Endothelial cell of umbilical vein (primary cell): ENCODE data around the gene CSNK1D. TPM values are rescaled to one million over a fixed set of nuclear protein-coding genes. Genes with fewer than 3 reads are reported as not detected.

ENCODE experiments used
- BruUV-seq: library from RNA; stranded (reverse); fragments of 400-500 nt; replicated peaks from 2 replicates; lab custom pipeline; 2021; lab: Mats Ljungman, UMichigan
- CTCF ChIA-PET: fragments of 300-600, 350-600 bp; sonication (Branson Sonifier 250); formaldehyde crosslinking; loops from one replicate; lab custom pipeline; 2021; ENCODE audit warnings: antibody characterized with exemption, inconsistent platforms; lab: Charles Lee
- POLR2A ChIA-PET: fragments of 300-600, 350-600 bp; sonication (Branson Sonifier 250); formaldehyde crosslinking; loops from one replicate; lab custom pipeline; 2021; ENCODE audit warnings: antibody characterized with exemption, inconsistent platforms; lab: Charles Lee
- DNase-seq: peaks from one replicate; pipeline ENCODE4 v3.0.0-alpha.2; 2011; ENCODE audit warnings: low read depth, low spot score
- FAIRE-seq: peaks from 2 replicates; lab custom pipeline; 2011; peaks lifted over from hg19 to GRCh38; lab: Jason Lieb, UNC
- H2AFZ ChIP-seq: 2 replicates; pipeline ENCODE4 v1.6.0; 2012; ENCODE audit warnings: low read depth, low read length, control low read depth, inconsistent platforms
- H3K27ac ChIP-seq: 2 replicates; pipeline ENCODE4 v1.5.1; 2011; ENCODE audit warnings: low read depth, mild to moderate bottlenecking, control low read depth, low read length, moderate library complexity; ENCODE audit not compliant: insufficient read depth
- H3K27me3 ChIP-seq, 2 experiments: 2 replicates each; pipeline versions ENCODE4 v1.6.0 to v1.6.1; 2011; ENCODE audit warnings: low read length in 2 of 2, mixed read lengths in 1 of 2; ENCODE audit not compliant: control insufficient read depth in 2 of 2, insufficient read depth in 2 of 2
- H3K36me3 ChIP-seq, 2 experiments: 2 replicates in 1 of 2; 3 replicates in 1 of 2; pipeline ENCODE4 v1.5.1; 2011; ENCODE audit warnings: low read length in 2 of 2, mild to moderate bottlenecking in 1 of 2, moderate library complexity in 1 of 2; ENCODE audit not compliant: control insufficient read depth in 2 of 2, insufficient read depth in 2 of 2; ENCODE audit errors: extremely low read depth in 1 of 2
- H3K4me1 ChIP-seq: 3 replicates; pipeline ENCODE4 v1.5.1; 2011; ENCODE audit warnings: mild to moderate bottlenecking, low read length; ENCODE audit not compliant: control insufficient read depth, insufficient read depth; ENCODE audit errors: extremely low read depth
- H3K4me2 ChIP-seq: 2 replicates; pipeline ENCODE4 v1.6.1; 2011; ENCODE audit warnings: low read length, control low read depth, mixed read lengths; ENCODE audit not compliant: insufficient read depth
- H3K4me3 ChIP-seq, 3 experiments: fragments of 200-600 bp in 1 of 3; sonication (generic), shearing (Covaris generic) in 1 of 3; replicated peaks in 1 of 3; 2 replicates each; pipeline ENCODE4 v1.5.1; 2011 to 2016; ENCODE audit warnings: control low read depth in 3 of 3, low read length in 3 of 3, mild to moderate bottlenecking in 2 of 3, inconsistent platforms in 1 of 3, low read depth in 1 of 3, moderate library complexity in 1 of 3; ENCODE audit not compliant: insufficient read depth in 1 of 3
- H3K79me2 ChIP-seq: 2 replicates; pipeline ENCODE4 v1.6.0; 2012; ENCODE audit warnings: low read length, inconsistent platforms; ENCODE audit not compliant: control insufficient read depth, insufficient read depth
- H3K9ac ChIP-seq: replicated peaks from 2 replicates; pipeline ENCODE3; 2011; ENCODE audit warnings: low read length, control low read depth; ENCODE audit not compliant: insufficient read depth; ENCODE audit errors: extremely low read depth
- H3K9me1 ChIP-seq: replicated peaks from 3 replicates; pipeline ENCODE4 v1.6.0; 2011; ENCODE audit warnings: mild to moderate bottlenecking, low read length; ENCODE audit not compliant: control insufficient read depth, insufficient read depth; ENCODE audit errors: extremely low read depth
- H3K9me3 ChIP-seq: replicated peaks from 2 replicates; pipeline ENCODE4 v1.5.1; 2012; ENCODE audit warnings: low read length, inconsistent platforms; ENCODE audit not compliant: control insufficient read depth, insufficient read depth
- H4K20me1 ChIP-seq: replicated peaks from 2 replicates; pipeline ENCODE3; 2011; ENCODE audit warnings: mild to moderate bottlenecking, low read length; ENCODE audit not compliant: control insufficient read depth, insufficient read depth; ENCODE audit errors: extremely low read depth
- JUN ChIP-seq: IDR thresholded peaks from 2 replicates; pipeline ENCODE4 v1.6.1; 2011; ENCODE audit warnings: borderline replicate concordance, low read depth; ENCODE audit not compliant: insufficient read length, insufficient read depth
- MAX ChIP-seq: IDR thresholded peaks from 2 replicates; pipeline ENCODE4 v1.6.1; 2011; ENCODE audit not compliant: insufficient read depth, insufficient read length
- MYC ChIP-seq: IDR thresholded peaks from one replicate; pipeline ENCODE4 v1.6.1; 2011; ENCODE audit warnings: mild to moderate bottlenecking, low read depth, low read length
- POLR2A ChIP-seq: IDR thresholded peaks from 2 replicates; pipeline ENCODE4 v1.6.1; 2012; ENCODE audit warnings: low read depth, mild to moderate bottlenecking, control low read depth, low read length
- POLR2AphosphoS5 ChIP-seq: IDR thresholded peaks from 2 replicates; pipeline ENCODE4 v1.6.1; 2012; ENCODE audit warnings: low read depth, mild to moderate bottlenecking, control low read depth, low read length, moderate library complexity; ENCODE audit not compliant: insufficient read depth
- dilution Hi-C: fragments of 300-500 bp; cut with MboI; formaldehyde crosslinking; loops from one replicate; pipeline ENCODE4 v1.15.0; 2019; ENCODE audit warnings: low sequenced_read_pairs; ENCODE audit not compliant: extremely low pct_ligation_motif_present
- intact Hi-C: fragments of 100-400 bp; cut with micrococcal nuclease; formaldehyde crosslinking; loops from one replicate; pipeline ENCODE4 v1.10.0; 2022
- polyA plus RNA-seq, 4 experiments: library from polyadenylated mRNA; depleted of rRNA in 3 of 4; stranded (reverse) in 3 of 4; unstranded in 1 of 4; fragments of >200 nt; gene quantifications; 2 replicates each; pipeline versions ENCODE4 v1.2.1 to v1.2.3, GENCODE V29; 2011 to 2012; ENCODE audit warnings: missing spikeins in 1 of 4
- total RNA-seq: library from RNA; stranded (reverse); gene quantifications from 2 replicates; pipeline ENCODE4 v1.2.3, GENCODE V29; 2021

Gene CSNK1D
- total and polyA plus RNA-seq, 2 donors (not counting 3 experiments of a cell fraction or from before 2014, with no cell fraction given): 127 to 155 TPM

DNA sequence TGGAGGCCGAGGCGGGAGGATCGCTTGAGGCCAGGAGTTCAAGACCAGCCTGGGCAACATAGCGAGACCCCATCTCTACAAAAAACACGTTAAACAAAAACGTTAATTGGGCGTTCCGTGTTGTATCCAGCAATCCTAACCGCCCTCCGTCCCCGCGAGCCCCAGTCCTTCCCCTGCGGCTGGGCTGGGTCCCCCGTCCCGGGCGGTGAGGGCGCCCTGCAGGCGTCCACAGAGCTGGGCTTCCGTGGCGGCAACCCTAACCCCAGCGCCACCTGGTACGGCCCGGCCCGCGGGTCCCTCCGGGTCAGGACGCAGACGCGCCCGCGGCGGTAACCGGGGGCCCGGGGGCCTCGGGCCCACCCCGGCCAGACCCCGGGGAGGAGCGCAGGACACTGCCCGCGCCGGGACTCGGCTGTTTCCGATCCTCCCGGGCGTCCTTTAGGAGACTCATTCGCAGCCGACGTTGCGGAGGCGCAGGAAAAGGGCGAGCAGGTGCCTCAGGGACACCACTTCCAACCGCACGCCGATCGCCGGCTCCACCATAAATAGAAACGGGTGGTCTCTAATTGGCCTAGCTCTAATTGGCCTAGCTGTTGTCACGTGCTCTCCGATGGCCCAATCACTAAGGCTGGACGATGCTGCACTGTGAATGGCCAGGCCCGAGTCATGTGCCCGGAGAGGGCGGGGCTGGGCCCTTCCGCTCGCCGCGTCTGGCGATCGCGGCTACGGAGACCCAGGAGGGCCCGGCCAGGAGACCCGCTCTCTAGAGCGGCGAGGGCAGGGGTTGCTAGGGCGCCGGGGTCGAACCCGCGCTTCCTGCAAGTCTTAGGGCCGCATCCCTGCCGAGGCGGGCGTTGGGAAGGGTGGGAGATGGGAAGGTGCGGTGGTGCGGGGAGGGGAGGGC is 19.0 kb upstream of the CSNK1D start:
- TSS peak; percentile 79 for BruUV-seq
- H3K4me3 ChIP-seq: peak overlapping the region; percentile 23 to 90 (median 51)
- peak; percentile 97 for DNase-seq
- no peaks in the 10 kb centered on the region for H3K27me3 ChIP-seq
- peak overlapping the region; percentile 55 for H3K4me2 ChIP-seq
- peak; percentile 95 for TF ChIP-seq POLR2AphosphoS5
- TF ChIP-seq JUN: no peak
- no peak for TF ChIP-seq MYC
- peak; percentile 83 for TF ChIP-seq POLR2A
- peak; percentile 100 for TF ChIP-seq MAX
- ChIA-PET POLR2A (interaction anchor here (0.5 to 0.6 kb wide), 2 partner anchors 263 to 327 kb away, joined by 3 to 10 read pairs; no protein-coding TSS in a partner anchor), CTCF (interaction anchor here (1.7 kb wide), 1 partner anchor 262 kb away, joined by 5 read pairs; no protein-coding TSS in a partner anchor)
- H3K9ac ChIP-seq: peak overlapping the region; percentile 76
- H2AFZ ChIP-seq: peak overlapping the region; percentile 2
- peak; percentile 99 for FAIRE-seq
- H3K9me1 ChIP-seq: no peaks in the 10 kb centered on the region
- H3K9me3 ChIP-seq: no peaks in the 10 kb centered on the region
- peak overlapping the region; percentile 55 for H3K27ac ChIP-seq
- intact Hi-C loops: loop anchor here (2.0 kb wide), 1 partner anchor 20 kb away; the partner anchor contains the start of gene CSNK1D
- dilution Hi-C loops: no loop called here
- no peaks in the 10 kb centered on the region for H4K20me1 ChIP-seq
- H3K4me1 ChIP-seq: peaks cover 40% of the 10 kb centered on the region
- no peaks in the 10 kb centered on the region for H3K36me3 ChIP-seq
- H3K79me2 ChIP-seq: no peaks in the 10 kb centered on the region
